H1 (cell line): ENCODE data around the gene SIGLEC11.

Source experiments
- ATF3 ChIP-seq: IDR thresholded peaks from 2 replicates; pipeline ENCODE4 v1.6.1; 2011; ENCODE audit warnings: low read depth, mild to moderate bottlenecking, low read length; ENCODE audit not compliant: insufficient read depth
- CBX5 ChIP-seq: fragments of 300-800, 300-1000 bp; sonication (generic); IDR thresholded peaks from 2 replicates; pipeline ENCODE4 v1.7.1; 2016; ENCODE audit warnings: antibody characterized with exemption, low read length, low read depth
- CTCF ChIP-seq, 3 experiments: IDR thresholded peaks; 1 replicate in 2 of 3; 2 replicates in 1 of 3; pipeline versions ENCODE4 v1.5.1 to v1.6.1; 2011; ENCODE audit warnings: low read length in 3 of 3, mild to moderate bottlenecking in 3 of 3, inconsistent platforms in 2 of 3, low read depth in 1 of 3, moderate library complexity in 1 of 3; ENCODE audit not compliant: insufficient read depth in 1 of 3; ENCODE audit errors: control extremely low read depth in 1 of 3
- POLR2A ChIP-seq, 2 experiments: IDR thresholded peaks; 1 replicate in 1 of 2; 2 replicates in 1 of 2; pipeline ENCODE4 v1.6.1; 2011; ENCODE audit warnings: low read depth in 2 of 2, low read length in 2 of 2, mild to moderate bottlenecking in 2 of 2; ENCODE audit errors: control extremely low read depth in 1 of 2
- SP2 ChIP-seq: IDR thresholded peaks from 2 replicates; pipeline ENCODE4 v1.6.1; 2012; ENCODE audit warnings: mild to moderate bottlenecking, low read length, inconsistent platforms

GRCh38 chr19:49977076-49977475 is 16.1 kb upstream of the SIGLEC11 start:
- TF ChIP-seq CTCF (IDR thresholded peaks at IDR 0.05; ENCODE audit: control extremely low read depth in 1 of 3, insufficient read depth in 1 of 3, low read depth in 1 of 3, low read length in 3 of 3): no peak
- no peak for TF ChIP-seq POLR2A (IDR thresholded peaks at IDR 0.05; ENCODE audit: control extremely low read depth in 1 of 2, low read depth in 2 of 2, low read length in 2 of 2)
- TF ChIP-seq CBX5: no peak
- no peak for TF ChIP-seq ATF3
- no peak for TF ChIP-seq SP2
